GM21825 (cell line): Measurements from ENCODE around the gene MAPT.

Experiments
- ATAC-seq: cut with Tn5 transposase; IDR thresholded peaks from one replicate; pipeline ENCODE4 v1.9.1; 2021; ENCODE audit warnings: mild to moderate bottlenecking, moderate library complexity; ENCODE audit not compliant: unreplicated experiment

Gene MAPT

DNA sequence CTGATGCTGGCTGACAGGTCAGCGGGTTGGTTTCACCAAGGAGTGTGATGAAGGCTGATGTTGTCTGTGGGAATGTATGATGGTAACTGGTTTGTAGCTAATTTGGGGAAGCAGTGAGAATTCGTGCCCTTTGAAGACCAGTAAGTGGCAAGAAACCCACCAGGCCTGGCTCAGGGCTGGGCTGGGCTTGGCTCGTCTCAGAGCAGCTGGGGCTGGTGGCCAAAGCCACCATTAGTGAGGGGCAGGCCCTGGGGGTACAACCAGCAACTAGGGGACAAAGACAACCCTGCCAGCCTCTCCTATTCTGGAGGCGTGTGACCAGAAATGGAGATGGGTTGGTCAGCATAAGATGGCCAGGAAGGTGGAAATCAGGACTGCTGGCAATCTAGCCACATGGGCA lies 91.7 kb downstream of the MAPT start:
- ATAC-seq = no peak

GRCh38 chr17:45987706-45988105 lies 93.4 kb downstream of the MAPT start:
- no peak for ATAC-seq

DNA sequence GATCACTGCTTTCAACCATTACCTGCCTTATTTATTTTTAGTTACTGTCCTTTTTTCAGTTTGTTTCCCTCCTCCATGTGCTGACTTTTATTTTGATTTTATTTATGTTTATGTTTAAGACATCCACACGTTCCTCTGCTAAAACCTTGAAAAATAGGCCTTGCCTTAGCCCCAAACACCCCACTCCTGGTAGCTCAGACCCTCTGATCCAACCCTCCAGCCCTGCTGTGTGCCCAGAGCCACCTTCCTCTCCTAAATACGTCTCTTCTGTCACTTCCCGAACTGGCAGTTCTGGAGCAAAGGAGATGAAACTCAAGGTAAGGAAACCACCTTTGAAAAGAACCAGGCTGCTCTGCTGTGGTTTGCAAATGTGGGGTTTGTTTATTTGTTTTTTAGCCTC lies 95.4 kb downstream of the MAPT start:
- ATAC-seq = no peak

DNA sequence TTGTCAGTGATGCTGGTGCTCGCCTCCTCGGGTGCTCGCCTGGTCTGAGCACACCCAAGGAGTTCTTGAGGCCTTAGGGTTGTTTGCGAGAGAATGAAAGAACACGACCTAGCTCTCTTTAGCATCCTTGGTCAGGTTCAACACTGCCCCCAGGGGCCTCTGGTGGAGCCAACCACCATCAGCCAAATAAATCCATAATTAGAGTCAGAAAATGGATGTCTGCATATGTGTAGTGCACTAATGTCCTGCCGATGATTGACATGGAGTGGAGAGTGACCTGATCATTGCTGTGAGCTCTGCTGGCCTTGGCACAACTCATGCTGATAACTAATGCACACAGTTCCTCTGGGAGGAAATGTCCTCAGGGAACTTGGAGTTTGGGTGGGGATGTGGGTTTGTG lies 96.5 kb downstream of the MAPT start:
- no peak for ATAC-seq

GRCh38 chr17:45991341-45991740 lies 97.0 kb downstream of the MAPT start:
- ATAC-seq = no peak

DNA sequence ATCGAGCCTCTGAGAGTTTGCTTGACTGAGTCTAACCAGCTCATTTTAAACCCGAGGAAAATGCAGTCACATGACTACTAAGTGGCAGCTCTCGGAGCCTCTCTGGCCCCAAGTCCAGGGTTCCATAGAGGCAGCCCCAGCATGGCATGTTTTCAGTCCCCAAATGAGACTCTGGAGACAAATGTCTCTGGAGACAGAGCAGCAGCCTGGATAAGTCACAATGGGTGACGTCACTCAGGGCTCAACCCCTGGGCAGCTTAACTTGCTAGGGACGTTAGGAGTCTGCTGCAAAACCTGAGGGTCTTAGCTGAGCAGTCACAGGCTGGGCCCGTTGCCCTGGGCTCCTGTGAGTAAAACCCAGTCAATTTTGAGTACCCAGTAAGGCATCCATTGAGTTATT lies 97.8 kb downstream of the MAPT start:
- no peak for ATAC-seq

GRCh38 chr17:45992904-45993303 lies 98.5 kb downstream of the MAPT start:
- no peak for ATAC-seq

GRCh38 chr17:45993962-45994627 lies 99.7 kb downstream of the MAPT start:
- no peak for ATAC-seq

DNA sequence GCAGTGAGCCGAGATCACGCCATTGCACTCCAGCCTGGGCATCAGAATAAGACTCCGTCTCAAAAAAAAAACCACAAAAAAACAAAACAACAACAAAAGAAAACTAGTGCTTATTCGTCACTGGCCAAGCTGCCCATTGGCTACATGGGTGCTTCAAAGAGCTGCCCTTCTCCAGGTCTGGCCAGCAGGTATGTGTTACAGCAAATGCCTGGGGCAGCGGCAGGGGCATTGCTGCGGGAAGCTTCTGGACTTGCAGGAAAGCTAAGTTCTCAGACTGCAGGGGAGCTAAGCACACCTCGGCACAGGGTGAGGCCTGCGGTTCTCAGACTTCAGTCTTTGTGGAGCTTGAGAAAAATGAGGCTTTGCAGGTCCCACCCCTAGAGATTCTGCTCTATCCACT lies 100.6 kb downstream of the MAPT start:
- no peak for ATAC-seq

DNA sequence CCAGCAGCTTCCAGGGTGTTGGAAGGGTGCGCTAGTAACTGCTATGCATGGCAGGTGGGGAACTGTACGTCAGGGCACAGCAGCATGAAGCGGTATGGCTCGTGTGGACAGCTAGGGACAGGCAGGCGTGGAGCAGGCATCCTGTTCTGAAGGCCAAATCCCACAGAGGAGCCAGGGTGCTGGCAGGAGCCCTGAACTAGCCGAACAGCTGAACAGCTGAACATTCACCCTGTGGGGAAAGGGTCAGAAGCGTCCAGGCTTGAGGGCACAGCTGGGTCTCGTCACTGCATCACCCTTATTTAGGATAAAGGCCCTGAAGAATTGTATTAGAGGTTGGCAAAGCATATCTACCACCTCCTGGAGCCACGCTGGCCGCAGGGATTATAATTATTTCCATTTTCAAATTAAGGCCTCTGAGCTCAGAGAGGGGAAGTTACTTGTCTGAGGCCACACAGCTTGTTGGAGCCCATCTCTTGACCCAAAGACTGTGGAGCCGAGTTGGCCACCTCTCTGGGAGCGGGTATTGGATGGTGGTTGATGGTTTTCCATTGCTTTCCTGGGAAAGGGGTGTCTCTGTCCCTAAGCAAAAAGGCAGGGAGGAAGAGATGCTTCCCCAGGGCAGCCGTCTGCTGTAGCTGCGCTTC lies 101.4 kb downstream of the MAPT start:
- no peak for ATAC-seq

DNA sequence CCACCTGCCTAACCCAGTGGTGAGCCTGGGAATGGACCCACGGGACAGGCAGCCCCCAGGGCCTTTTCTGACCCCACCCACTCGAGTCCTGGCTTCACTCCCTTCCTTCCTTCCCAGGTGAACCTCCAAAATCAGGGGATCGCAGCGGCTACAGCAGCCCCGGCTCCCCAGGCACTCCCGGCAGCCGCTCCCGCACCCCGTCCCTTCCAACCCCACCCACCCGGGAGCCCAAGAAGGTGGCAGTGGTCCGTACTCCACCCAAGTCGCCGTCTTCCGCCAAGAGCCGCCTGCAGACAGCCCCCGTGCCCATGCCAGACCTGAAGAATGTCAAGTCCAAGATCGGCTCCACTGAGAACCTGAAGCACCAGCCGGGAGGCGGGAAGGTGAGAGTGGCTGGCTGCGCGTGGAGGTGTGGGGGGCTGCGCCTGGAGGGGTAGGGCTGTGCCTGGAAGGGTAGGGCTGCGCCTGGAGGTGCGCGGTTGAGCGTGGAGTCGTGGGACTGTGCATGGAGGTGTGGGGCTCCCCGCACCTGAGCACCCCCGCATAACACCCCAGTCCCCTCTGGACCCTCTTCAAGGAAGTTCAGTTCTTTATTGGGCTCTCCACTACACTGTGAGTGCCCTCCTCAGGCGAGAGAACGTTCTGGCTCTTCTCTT lies 102.1 kb downstream of the MAPT start:
- ATAC-seq = no peak

DNA sequence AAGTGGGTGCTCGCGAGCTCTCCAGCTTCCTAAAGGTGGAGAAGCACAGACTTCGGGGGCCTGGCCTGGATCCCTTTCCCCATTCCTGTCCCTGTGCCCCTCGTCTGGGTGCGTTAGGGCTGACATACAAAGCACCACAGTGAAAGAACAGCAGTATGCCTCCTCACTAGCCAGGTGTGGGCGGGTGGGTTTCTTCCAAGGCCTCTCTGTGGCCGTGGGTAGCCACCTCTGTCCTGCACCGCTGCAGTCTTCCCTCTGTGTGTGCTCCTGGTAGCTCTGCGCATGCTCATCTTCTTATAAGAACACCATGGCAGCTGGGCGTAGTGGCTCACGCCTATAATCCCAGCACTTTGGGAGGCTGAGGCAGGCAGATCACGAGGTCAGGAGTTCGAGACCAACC lies 102.8 kb downstream of the MAPT start:
- ATAC-seq = no peak

GRCh38 chr17:45997624-45998023 lies 103.3 kb downstream of the MAPT start:
- no peak for ATAC-seq

DNA sequence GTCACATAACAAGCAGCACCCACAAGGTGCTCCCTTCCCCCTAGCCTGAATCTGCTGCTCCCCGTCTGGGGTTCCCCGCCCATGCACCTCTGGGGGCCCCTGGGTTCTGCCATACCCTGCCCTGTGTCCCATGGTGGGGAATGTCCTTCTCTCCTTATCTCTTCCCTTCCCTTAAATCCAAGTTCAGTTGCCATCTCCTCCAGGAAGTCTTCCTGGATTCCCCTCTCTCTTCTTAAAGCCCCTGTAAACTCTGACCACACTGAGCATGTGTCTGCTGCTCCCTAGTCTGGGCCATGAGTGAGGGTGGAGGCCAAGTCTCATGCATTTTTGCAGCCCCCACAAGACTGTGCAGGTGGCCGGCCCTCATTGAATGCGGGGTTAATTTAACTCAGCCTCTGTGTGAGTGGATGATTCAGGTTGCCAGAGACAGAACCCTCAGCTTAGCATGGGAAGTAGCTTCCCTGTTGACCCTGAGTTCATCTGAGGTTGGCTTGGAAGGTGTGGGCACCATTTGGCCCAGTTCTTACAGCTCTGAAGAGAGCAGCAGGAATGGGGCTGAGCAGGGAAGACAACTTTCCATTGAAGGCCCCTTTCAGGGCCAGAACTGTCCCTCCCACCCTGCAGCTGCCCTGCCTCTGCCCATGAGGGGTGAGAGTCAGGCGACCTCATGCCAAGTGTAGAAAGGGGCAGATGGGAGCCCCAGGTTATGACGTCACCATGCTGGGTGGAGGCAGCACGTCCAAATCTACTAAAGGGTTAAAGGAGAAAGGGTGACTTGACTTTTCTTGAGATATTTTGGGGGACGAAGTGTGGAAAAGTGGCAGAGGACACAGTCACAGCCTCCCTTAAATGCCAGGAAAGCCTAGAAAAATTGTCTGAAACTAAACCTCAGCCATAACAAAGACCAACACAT lies 104.9 kb downstream of the MAPT start, which contains the start of gene STH:
Gene STH, plus strand, starts transcription at position 264 of the 913 bp plus-strand sequence. Its CDS starts 30 bp downstream, at position 294.
- no peak for ATAC-seq

GRCh38 chr17:45999900-46000290 lies 105.5 kb downstream of the MAPT start:
- ATAC-seq = no peak

DNA sequence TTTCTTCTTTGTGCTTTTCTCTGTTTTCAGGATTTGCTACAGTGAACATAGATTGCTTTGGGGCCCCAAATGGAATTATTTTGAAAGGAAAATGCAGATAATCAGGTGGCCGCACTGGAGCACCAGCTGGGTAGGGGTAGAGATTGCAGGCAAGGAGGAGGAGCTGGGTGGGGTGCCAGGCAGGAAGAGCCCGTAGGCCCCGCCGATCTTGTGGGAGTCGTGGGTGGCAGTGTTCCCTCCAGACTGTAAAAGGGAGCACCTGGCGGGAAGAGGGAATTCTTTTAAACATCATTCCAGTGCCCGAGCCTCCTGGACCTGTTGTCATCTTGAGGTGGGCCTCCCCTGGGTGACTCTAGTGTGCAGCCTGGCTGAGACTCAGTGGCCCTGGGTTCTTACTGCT lies 105.9 kb downstream of the MAPT start:
- ATAC-seq = no peak

DNA sequence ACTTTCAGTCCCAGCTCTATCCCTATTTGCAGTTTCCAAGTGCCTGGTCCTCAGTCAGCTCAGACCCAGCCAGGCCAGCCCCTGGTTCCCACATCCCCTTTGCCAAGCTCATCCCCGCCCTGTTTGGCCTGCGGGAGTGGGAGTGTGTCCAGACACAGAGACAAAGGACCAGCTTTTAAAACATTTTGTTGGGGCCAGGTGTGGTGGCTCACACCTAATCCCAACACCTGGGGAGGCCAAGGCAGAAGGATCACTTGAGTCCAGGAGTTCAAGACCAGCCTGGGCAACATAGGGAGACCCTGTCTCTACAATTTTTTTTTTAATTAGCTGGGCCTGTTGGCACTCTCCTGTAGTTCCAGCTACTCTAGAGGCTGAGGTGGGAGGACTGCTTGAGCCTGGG lies 106.4 kb downstream of the MAPT start:
- no peak for ATAC-seq

GRCh38 chr17:46001390-46002310 lies 107.3 kb downstream of the MAPT start:
- ATAC-seq = no peak

GRCh38 chr17:46002311-46002972 lies 108.1 kb downstream of the MAPT start:
- ATAC-seq = no peak

GRCh38 chr17:46002973-46003316 lies 108.6 kb downstream of the MAPT start:
- ATAC-seq = no peak
